Left cardiac atrium (tissue), 4 donors: Measurements from ENCODE around the gene CTSD. TPM values are rescaled to one million over a fixed set of nuclear protein-coding genes. Genes with fewer than 3 reads are reported as not detected.

Experiments
- ATAC-seq, 2 donors: fragments of 200-7000 bp; cut with Tn5 transposase; one replicate each; pipeline ENCODE4 v1.9.1; 2020; ENCODE audit warnings: mild to moderate bottlenecking in 2 of 2, moderate library complexity in 2 of 2
- DNase-seq: peaks from one replicate; pipeline ENCODE4 v3.0.0-alpha.2; 2020
- intact Hi-C, 2 donors: fragments of 100-400 bp; cut with DNase I; formaldehyde crosslinking; loops; one replicate each; pipeline versions ENCODE4 v1.14.1 to v1.15.1; 2022 to 2023
- total RNA-seq, 2 donors: library from RNA; stranded (reverse); fragmentation: NEBNext Ultra II Directional; extraction: Animal tissue kit (Norgen Biotek cat#: 25700); gene quantifications; one replicate each; pipeline ENCODE4 v1.2.1, GENCODE V29; 2021
- donor health status: DM: no; HTN: yes; CAD: no.
- donor health status: DM: no; HTN: yes; CAD: no; lungs with severe emphysema.
- donor health status: DM: yes; HTN: yes; CAD: no.
- donor health status: Dilated cardiomyopathy.

The CTSD gene
- total RNA-seq, 2 donors from 2014 or later = 635 to 667 TPM

GRCh38 chr11:1749395-1750351 is 14.1 kb downstream of the CTSD start:
- DNase-seq (peak; percentile 27), ATAC-seq (peak in 1 of 2 donors; percentile 3)
- intact Hi-C loops = no loop called here

GRCh38 chr11:1748636-1749394 is 14.9 kb downstream of the CTSD start:
- ATAC-seq (peak; percentile 21 to 27), DNase-seq (peak; percentile 42)
- intact Hi-C loops = no loop called here

- DNase-seq = peak; percentile 36
- ATAC-seq = peak in 1 of 2 donors; percentile 15
- intact Hi-C loops = no loop called here
Observed at GRCh38 chr11:1747753-1748635, 15.7 kb downstream of the CTSD start.

- ATAC-seq = no peak
- DNase-seq = no peak
- intact Hi-C loops = no loop called here
Observed at GRCh38 chr11:1746956-1747752, 16.6 kb downstream of the CTSD start.

GRCh38 chr11:1746511-1746931 is 17.2 kb downstream of the CTSD start:
- ATAC-seq (no peak), DNase-seq (peak; percentile 20)
- intact Hi-C loops = no loop called here

GRCh38 chr11:1745701-1746320 is 17.9 kb downstream of the CTSD start:
- no peak for ATAC-seq
- intact Hi-C loops = no loop called here
- no peak for DNase-seq

- DNase-seq (peak; percentile 24), ATAC-seq (peak in 1 of 2 donors; percentile 43)
Observed at GRCh38 chr11:1744891-1745700, 18.6 kb downstream of the CTSD start.

GRCh38 chr11:1744137-1744886 is 19.4 kb downstream of the CTSD start:
- ATAC-seq (peak in 1 of 2 donors; percentile 32), DNase-seq (peak; percentile 21)
- intact Hi-C loops = no loop called here

More at GRCh38 chr11:1744891-1745700, 18.6 kb downstream of the CTSD start:
- intact Hi-C loops = no loop called here

- ATAC-seq (no peak), DNase-seq (no peak)
Observed at GRCh38 chr11:1743585-1744136, 20.1 kb downstream of the CTSD start.

GRCh38 chr11:1742869-1743584 is 20.7 kb downstream of the CTSD start:
- ATAC-seq (no peak), DNase-seq (no peak)
- intact Hi-C loops = no loop called here

More at GRCh38 chr11:1743585-1744136, 20.1 kb downstream of the CTSD start:
- intact Hi-C loops = no loop called here

GRCh38 chr11:1742371-1742770 is 21.4 kb downstream of the CTSD start:
- ATAC-seq = no peak
- DNase-seq = no peak

GRCh38 chr11:1741741-1742140 is 22.0 kb downstream of the CTSD start:
- intact Hi-C loops = no loop called here
- DNase-seq = no peak
- ATAC-seq = no peak

More at GRCh38 chr11:1742371-1742770, 21.4 kb downstream of the CTSD start:
- intact Hi-C loops = no loop called here

GRCh38 chr11:1740786-1741530 is 22.8 kb downstream of the CTSD start:
- no peak for ATAC-seq
- intact Hi-C loops = no loop called here
- DNase-seq = no peak

GRCh38 chr11:1739576-1739975 is 24.2 kb downstream of the CTSD start:
- DNase-seq (no peak), ATAC-seq (no peak)
- intact Hi-C loops = no loop called here

- DNase-seq = no peak
- ATAC-seq = no peak
- intact Hi-C loops = no loop called here
Observed at GRCh38 chr11:1738380-1738779, 25.3 kb downstream of the CTSD start.
